KMS-11 (cell line): ENCODE measurements around the gene SPRYD3.

ENCODE experiments used
- H2AFZ ChIP-seq: fragments of 200-600 bp; sonication (generic); 2 replicates; pipeline ENCODE4 v1.6.1; 2016; ENCODE audit warnings: antibody characterized with exemption, mixed run types, low read depth
- H3K27ac ChIP-seq: fragments of 200-600 bp; sonication (generic); 2 replicates; pipeline ENCODE4 v1.6.1; 2016; ENCODE audit warnings: mild to moderate bottlenecking, mixed run types
- H3K27me3 ChIP-seq: fragments of 200-600 bp; sonication (generic); 2 replicates; pipeline ENCODE4 v1.6.1; 2017; ENCODE audit warnings: mild to moderate bottlenecking, low read depth, mixed run types, moderate library complexity; ENCODE audit not compliant: insufficient read depth
- H3K36me3 ChIP-seq: fragments of 200-600 bp; sonication (generic); 2 replicates; pipeline ENCODE4 v1.6.1; 2017; ENCODE audit warnings: mild to moderate bottlenecking, mixed run types; ENCODE audit not compliant: insufficient read depth
- H3K4me1 ChIP-seq: fragments of 200-600 bp; sonication (generic); 2 replicates; pipeline ENCODE4 v1.6.1; 2016; ENCODE audit warnings: mild to moderate bottlenecking, low read depth, mixed run types; ENCODE audit not compliant: poor library complexity, severe bottlenecking
- H3K4me2 ChIP-seq: fragments of 200-600 bp; sonication (generic); 2 replicates; pipeline ENCODE4 v1.7.0; 2016; ENCODE audit warnings: mild to moderate bottlenecking, mixed run types
- H3K4me3 ChIP-seq: fragments of 200-600 bp; sonication (generic); IDR thresholded peaks from 2 replicates; pipeline ENCODE4 v1.6.1; 2017; ENCODE audit warnings: low read depth, low read length, mixed read lengths; ENCODE audit not compliant: insufficient read depth
- H3K79me2 ChIP-seq: fragments of 200-600 bp; sonication (generic); 2 replicates; pipeline ENCODE4 v1.6.1; 2016; ENCODE audit warnings: low read depth, mixed run types; ENCODE audit not compliant: insufficient read depth
- H3K9ac ChIP-seq: fragments of 200-600 bp; sonication (generic); 2 replicates; pipeline ENCODE4 v1.6.1; 2016; ENCODE audit warnings: mild to moderate bottlenecking, mixed run types
- H4K20me1 ChIP-seq: fragments of 200-600 bp; sonication (generic); 2 replicates; pipeline ENCODE4 v1.6.1; 2016; ENCODE audit warnings: mild to moderate bottlenecking, mixed run types; ENCODE audit not compliant: insufficient read depth
- TF ChIP-seq, protein P1 (sequence below): fragments of 200-600 bp; sonication (generic); conservative IDR thresholded peaks from 2 replicates; pipeline ENCODE4 v1.6.1; 2017; ENCODE audit warnings: low read depth, mild to moderate bottlenecking, antibody characterized with exemption, low read length, moderate library complexity, mixed read lengths

The SPRYD3 gene

DNA sequence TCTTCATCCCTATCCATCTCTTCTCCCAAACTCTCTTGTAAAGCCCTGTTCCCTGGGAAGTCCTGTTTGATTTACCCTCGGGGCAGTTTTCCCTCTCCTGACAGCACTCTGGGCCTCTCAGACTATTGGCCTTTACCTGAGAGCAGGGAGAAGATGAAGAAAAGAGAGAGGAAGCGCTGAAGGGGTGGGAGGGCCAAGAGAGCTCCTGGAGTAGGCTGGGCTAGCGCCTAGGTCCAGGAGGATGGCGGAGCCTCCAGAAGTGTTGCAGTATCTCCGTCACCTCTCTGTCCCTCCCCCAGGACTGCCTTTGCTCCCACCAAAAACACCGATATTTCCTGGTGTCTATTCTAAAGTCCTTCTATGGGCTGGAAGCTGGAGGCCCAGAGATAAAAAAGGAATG lies 12.6 kb upstream of the SPRYD3 start:
- H3K27me3 ChIP-seq: peaks cover under 1% of the 10 kb centered on the region; the same call in 1 of the 2 replicates
- H3K4me1 ChIP-seq: no peaks in the 10 kb centered on the region
- no peak overlapping the region for H3K9ac ChIP-seq
- H3K4me3 ChIP-seq: no peak overlapping the region
- H3K36me3 ChIP-seq: no peaks in the 10 kb centered on the region
- H4K20me1 ChIP-seq: no peaks in the 10 kb centered on the region
- no peak overlapping the region for H3K27ac ChIP-seq
- TF ChIP-seq, protein P1, sequence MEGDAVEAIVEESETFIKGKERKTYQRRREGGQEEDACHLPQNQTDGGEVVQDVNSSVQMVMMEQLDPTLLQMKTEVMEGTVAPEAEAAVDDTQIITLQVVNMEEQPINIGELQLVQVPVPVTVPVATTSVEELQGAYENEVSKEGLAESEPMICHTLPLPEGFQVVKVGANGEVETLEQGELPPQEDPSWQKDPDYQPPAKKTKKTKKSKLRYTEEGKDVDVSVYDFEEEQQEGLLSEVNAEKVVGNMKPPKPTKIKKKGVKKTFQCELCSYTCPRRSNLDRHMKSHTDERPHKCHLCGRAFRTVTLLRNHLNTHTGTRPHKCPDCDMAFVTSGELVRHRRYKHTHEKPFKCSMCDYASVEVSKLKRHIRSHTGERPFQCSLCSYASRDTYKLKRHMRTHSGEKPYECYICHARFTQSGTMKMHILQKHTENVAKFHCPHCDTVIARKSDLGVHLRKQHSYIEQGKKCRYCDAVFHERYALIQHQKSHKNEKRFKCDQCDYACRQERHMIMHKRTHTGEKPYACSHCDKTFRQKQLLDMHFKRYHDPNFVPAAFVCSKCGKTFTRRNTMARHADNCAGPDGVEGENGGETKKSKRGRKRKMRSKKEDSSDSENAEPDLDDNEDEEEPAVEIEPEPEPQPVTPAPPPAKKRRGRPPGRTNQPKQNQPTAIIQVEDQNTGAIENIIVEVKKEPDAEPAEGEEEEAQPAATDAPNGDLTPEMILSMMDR: no peak
- H3K4me2 ChIP-seq: no peak overlapping the region
- H2AFZ ChIP-seq: no peak overlapping the region
- H3K79me2 ChIP-seq: no peaks in the 10 kb centered on the region

DNA sequence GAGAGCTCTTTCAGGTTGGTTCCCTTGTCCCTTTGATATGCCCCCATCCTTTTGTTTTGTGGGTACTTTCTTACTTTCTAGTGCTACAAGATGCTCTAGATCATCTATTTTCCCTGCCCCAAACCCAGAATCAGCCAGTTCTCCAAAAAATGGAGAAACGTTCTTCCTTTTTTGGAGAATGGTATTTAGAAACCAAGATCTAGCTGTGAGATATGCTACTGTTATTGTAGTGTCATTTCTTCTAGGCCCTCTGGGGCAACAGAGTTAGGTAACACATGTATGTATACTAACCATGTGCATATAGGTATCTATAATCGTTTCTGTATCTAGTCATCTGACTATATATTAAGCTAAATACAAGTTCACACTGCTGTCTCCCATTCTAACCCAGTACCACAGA lies 11.4 kb upstream of the SPRYD3 start:
- H3K4me3 ChIP-seq: no peak overlapping the region
- H3K27ac ChIP-seq: no peak overlapping the region
- TF ChIP-seq, protein P1: no peak
- no peak overlapping the region for H2AFZ ChIP-seq
- H3K4me2 ChIP-seq: no peak overlapping the region
- H3K27me3 ChIP-seq: no peaks in the 10 kb centered on the region; the same call in 1 of the 2 replicates
- no peaks in the 10 kb centered on the region for H4K20me1 ChIP-seq
- H3K36me3 ChIP-seq: no peaks in the 10 kb centered on the region
- no peaks in the 10 kb centered on the region for H3K79me2 ChIP-seq
- H3K9ac ChIP-seq: no peak overlapping the region
- no peaks in the 10 kb centered on the region for H3K4me1 ChIP-seq

DNA sequence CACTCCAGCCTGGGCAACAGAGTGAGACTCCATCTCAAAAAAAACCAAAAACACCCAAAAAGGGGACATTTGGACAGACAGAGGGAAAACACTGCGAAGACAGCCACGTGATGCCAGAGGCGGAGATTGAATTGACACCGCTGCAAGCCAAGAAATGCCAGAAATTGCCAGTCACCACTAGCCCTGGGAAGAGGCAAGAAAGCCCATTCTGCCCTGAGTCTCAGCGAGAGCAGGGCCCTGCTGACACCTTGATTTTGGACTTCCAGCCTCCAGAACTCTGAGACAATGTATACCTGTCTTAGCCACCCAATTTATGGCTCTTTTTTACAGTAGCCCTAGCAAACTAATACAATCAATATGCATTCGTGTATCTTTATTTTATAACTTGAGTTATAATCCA lies 10.9 kb upstream of the SPRYD3 start:
- Histone ChIP-seq H2AFZ (no peak overlapping the region), H3K27ac (no peak overlapping the region), H3K4me1 (no peaks in the 10 kb centered on the region), H4K20me1 (no peaks in the 10 kb centered on the region), H3K9ac (no peak overlapping the region), H3K79me2 (no peaks in the 10 kb centered on the region), H3K4me2 (no peak overlapping the region), H3K27me3 (no peaks in the 10 kb centered on the region; the same call in 1 of the 2 replicates), H3K4me3 (no peak overlapping the region), H3K36me3 (no peaks in the 10 kb centered on the region)
- TF ChIP-seq, protein P1: no peak

DNA sequence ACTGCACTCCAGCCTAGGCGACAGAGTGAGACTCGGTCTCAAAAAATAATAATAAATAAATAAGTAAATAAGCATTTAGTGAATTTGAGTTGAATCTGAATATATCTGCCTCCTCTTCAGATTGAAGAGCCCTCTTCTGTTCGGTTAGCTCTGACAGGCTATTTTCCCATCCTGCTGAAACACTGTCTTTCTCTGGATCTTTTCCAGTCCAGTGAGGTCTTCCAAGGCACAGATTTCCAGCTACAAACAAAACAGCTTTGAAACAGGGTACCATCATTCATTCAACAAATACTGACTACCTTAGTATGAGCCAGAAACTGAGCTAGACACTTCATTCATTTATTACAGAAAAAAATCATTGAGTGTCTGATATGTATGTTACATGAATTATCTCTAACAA lies 7.2 kb upstream of the SPRYD3 start:
- H3K4me2 ChIP-seq: no peak overlapping the region
- no peaks in the 10 kb centered on the region for H4K20me1 ChIP-seq
- no peaks in the 10 kb centered on the region for H3K79me2 ChIP-seq
- TF ChIP-seq, protein P1: no peak
- H3K4me3 ChIP-seq: no peak overlapping the region
- no peak overlapping the region for H3K27ac ChIP-seq
- H3K4me1 ChIP-seq: no peaks in the 10 kb centered on the region
- H3K9ac ChIP-seq: no peak overlapping the region
- H3K36me3 ChIP-seq: no peaks in the 10 kb centered on the region
- no peaks in the 10 kb centered on the region; the same call in 1 of the 2 replicates for H3K27me3 ChIP-seq
- H2AFZ ChIP-seq: no peak overlapping the region
